Measurements from ENCODE around the gene ZNF384. TPM values are rescaled to one million over a fixed set of nuclear protein-coding genes. Genes with fewer than 3 reads are reported as not detected.

The ZNF384 gene
- total RNA-seq, 2 donors from 2014 or later, result 81.1 to 90.0 TPM

DNA sequence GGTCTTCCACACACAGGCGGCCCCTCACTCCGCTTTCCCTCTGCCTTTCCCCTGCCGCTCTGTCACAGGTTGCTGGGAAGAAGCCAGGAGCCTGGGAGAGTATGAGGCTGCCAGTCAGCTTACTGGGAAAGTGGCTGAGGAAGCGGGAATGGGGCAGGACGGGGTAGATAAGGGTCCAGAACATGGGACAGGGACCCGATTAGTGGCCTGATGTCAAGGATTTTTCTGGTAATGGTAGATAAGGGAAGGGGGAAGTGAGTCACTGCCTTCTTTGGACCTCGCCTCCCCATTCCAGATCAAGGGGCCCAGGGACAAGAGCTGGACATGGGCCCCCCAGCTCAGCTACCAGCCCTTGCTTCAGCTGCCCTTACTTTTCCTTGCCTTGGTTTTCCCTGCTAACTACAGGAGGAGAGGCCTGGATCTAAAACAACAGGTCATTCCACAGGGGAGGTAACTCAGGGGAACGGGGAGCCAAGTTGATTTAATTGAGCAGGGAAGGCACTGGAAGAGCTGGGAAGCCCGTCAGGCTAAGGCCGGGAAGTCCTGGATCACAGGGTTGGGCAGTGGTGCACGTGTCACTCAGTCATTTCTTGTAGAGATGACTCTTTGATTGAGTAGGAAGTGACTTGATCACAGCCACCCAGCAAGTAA lies 49.9 kb downstream of the ZNF384 start:
- Mint-ChIP-seq H3K4me3 (no peak overlapping the region), H3K36me3 (peaks cover 1% of the 10 kb centered on the region), H3K27ac (no peak overlapping the region), H3K9me3 (no peaks in the 10 kb centered on the region), H3K4me1 (ENCODE audit: low read depth in 2 of 2) (peaks cover 15 to 20% of the 10 kb centered on the region in 2 donors), H3K27me3 (no peaks in the 10 kb centered on the region)
- ATAC-seq (no peak), DNase-seq (ENCODE audit: low spot score) (no peak)

DNA sequence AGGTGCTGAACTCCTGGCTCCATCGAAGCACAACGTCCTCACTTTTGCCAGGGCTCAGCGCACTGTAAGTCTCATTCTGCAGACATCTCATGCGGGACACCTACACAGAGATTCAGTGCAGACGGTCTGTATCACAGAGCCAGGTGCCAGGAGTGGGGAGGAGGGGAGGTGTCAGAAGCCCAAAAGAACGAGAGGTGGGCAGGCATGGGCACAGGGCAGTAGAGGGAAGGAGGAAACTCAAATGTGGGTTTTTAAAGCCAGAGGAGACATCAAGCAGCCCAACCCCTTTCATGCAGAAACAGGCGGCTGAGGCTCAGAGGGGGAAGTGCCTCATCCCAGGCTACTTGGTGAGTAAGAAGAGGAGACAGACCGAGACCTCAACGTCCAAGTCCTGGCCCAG lies 50.9 kb downstream of the ZNF384 start:
- Mint-ChIP-seq H3K36me3 (no peaks in the 10 kb centered on the region), H3K4me1 (ENCODE audit: low read depth in 2 of 2) (peaks cover 18 to 20% of the 10 kb centered on the region in 2 donors), H3K27me3 (no peaks in the 10 kb centered on the region), H3K9me3 (no peaks in the 10 kb centered on the region), H3K4me3 (no peak overlapping the region), H3K27ac (no peak overlapping the region)
- DNase-seq (ENCODE audit: low spot score) (no peak), ATAC-seq (no peak)

DNA sequence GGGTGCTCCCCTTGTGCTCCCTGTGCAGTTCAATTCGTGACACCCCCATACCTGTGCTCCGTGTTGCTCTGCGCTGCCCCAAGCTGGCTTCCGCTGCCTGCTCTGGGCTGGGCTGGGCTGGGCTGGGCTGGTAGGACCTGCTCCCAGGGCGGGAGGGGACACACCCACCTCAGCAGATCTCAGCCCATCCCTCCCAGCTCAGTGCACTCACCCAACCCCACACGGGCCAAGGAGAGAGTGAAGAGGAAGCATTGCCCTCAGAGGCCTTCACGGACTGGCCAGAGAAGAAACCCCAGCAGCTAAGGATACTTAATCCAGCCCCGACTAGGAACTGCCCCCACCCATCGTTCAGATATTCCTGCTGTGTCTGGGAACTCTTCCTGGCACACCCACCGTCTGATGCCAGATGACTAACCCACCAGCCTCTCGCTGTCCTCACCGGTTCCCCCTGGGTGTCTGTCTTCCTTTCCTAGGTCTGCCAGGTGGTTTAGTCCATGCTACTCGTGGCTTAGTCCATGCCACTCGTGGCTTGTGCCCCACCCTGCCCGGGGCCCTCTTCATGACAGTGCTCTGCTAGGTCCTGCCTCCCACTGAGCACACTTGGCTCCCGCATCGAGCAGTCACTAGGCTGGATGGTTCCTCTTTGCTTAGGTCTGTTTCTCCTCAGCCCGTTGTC lies 53.2 kb downstream of the ZNF384 start, which contains the start of gene LPAR5:
LPAR5 (minus strand) TSS at position 104 of the 676 bp plus-strand sequence. CDS start 14,711 bp downstream, outside the sequence.
- Mint-ChIP-seq H3K27ac (peak within 1 kb of the TSS; percentile 71 to 87), H3K4me1 (ENCODE audit: low read depth in 2 of 2) (peaks cover 39 to 41% of the 10 kb centered on the region in 2 donors), H3K27me3 (no peaks in the 10 kb centered on the region), H3K36me3 (no peaks in the 10 kb centered on the region), H3K9me3 (no peaks in the 10 kb centered on the region), H3K4me3 (peak within 1 kb of the TSS; percentile 65)
- ATAC-seq, result peak; percentile 58 to 72
- no peak for DNase-seq (ENCODE audit: low spot score)

DNA sequence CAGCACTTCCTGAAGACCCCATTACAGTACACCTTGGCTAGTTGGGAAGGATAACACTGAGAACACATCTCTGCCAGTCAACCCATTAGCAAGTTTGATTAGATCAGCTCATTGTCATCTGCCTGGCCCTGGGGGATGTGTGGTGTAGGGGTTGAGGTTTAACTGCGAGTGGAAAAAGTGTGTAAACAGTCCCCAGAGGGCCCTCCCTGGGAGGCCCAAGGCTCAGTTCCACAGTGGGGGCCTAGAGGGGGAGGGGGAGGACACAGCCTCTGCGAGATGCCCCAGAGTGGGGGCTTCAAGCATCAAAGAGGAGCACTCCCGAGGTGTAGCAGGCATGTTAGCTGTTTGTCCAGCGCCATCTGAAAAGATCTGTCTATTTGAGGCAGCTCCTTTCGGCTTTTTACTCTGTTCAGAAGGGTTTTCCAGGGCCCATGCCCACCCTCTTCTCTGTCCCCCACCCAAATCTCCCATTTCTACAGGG lies 53.8 kb downstream of the ZNF384 start:
- DNase-seq (ENCODE audit: low spot score) (peak; percentile 76), ATAC-seq (peak; percentile 64 to 72)
- Mint-ChIP-seq H3K4me1 (ENCODE audit: low read depth in 2 of 2) (peaks cover 44 to 45% of the 10 kb centered on the region in 2 donors), H3K27me3 (no peaks in the 10 kb centered on the region), H3K4me3 (peak overlapping the region; percentile 65), H3K27ac (peak overlapping the region; percentile 71 to 87), H3K9me3 (no peaks in the 10 kb centered on the region), H3K36me3 (no peaks in the 10 kb centered on the region)

GRCh38 chr12:6632026-6632983 lies 56.9 kb downstream of the ZNF384 start:
- DNase-seq (ENCODE audit: low spot score) (no peak), ATAC-seq (peak; percentile 78 to 85)
- Mint-ChIP-seq H3K27me3 (no peaks in the 10 kb centered on the region), H3K9me3 (no peaks in the 10 kb centered on the region), H3K4me1 (ENCODE audit: low read depth in 2 of 2) (peaks cover 55 to 56% of the 10 kb centered on the region in 2 donors), H3K27ac (peak overlapping the region; percentile 100), H3K4me3 (peak overlapping the region; percentile 93), H3K36me3 (no peaks in the 10 kb centered on the region)

- Mint-ChIP-seq H3K4me1 (ENCODE audit: low read depth in 2 of 2) (peaks cover 56 to 60% of the 10 kb centered on the region in 2 donors), H3K4me3 (peak overlapping the region; percentile 93), H3K27ac (peak overlapping the region; percentile 100), H3K9me3 (no peaks in the 10 kb centered on the region), H3K27me3 (no peaks in the 10 kb centered on the region), H3K36me3 (no peaks in the 10 kb centered on the region)
- ATAC-seq (peak; percentile 49 to 63), DNase-seq (ENCODE audit: low spot score) (no peak)
Measured at GRCh38 chr12:6631549-6631961, 57.6 kb downstream of the ZNF384 start.

GRCh38 chr12:6630736-6631135 lies 58.4 kb downstream of the ZNF384 start:
- Mint-ChIP-seq H3K4me3 (peak overlapping the region; percentile 93), H3K27me3 (no peaks in the 10 kb centered on the region), H3K9me3 (no peaks in the 10 kb centered on the region), H3K27ac (peak overlapping the region; percentile 100), H3K4me1 (ENCODE audit: low read depth in 2 of 2) (peaks cover 49 to 55% of the 10 kb centered on the region in 2 donors), H3K36me3 (no peaks in the 10 kb centered on the region)
- DNase-seq (ENCODE audit: low spot score) (no peak), ATAC-seq (no peak)

DNA sequence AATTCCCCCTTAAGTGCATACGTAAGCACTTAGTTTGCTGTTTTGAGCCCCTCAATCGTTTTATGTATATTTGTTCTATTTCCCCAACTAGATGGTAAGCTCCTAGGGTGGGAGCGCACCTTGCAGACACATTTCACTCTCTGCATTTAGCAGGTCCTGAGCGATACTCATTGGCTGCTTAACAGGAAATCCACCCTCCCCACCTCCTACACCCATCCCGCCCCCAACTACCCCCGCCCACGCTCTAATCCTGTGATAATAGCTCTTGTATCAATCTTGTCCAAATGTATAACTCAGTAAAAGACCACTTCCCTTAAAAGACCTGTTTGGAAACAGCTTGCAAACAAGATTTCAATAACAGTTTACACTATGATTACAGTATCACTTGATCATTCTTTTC lies 61.6 kb downstream of the ZNF384 start:
- Mint-ChIP-seq H3K4me1 (ENCODE audit: low read depth in 2 of 2) (peaks cover 33 to 40% of the 10 kb centered on the region in 2 donors), H3K27ac (peak overlapping the region; percentile 29 to 79), H3K4me3 (peak overlapping the region; percentile 84), H3K36me3 (no peaks in the 10 kb centered on the region), H3K27me3 (no peaks in the 10 kb centered on the region), H3K9me3 (no peaks in the 10 kb centered on the region)
- ATAC-seq, result peak; percentile 76 to 77
- no peak for DNase-seq (ENCODE audit: low spot score)

GRCh38 chr12:6626654-6627283 lies 62.4 kb downstream of the ZNF384 start:
- Mint-ChIP-seq H3K4me3 (peak overlapping the region; percentile 84), H3K9me3 (no peaks in the 10 kb centered on the region), H3K4me1 (ENCODE audit: low read depth in 2 of 2) (peaks cover 25 to 32% of the 10 kb centered on the region in 2 donors), H3K36me3 (no peaks in the 10 kb centered on the region), H3K27ac (peak overlapping the region; percentile 29 to 79), H3K27me3 (no peaks in the 10 kb centered on the region)
- ATAC-seq, result no peak
- DNase-seq (ENCODE audit: low spot score), result no peak

DNA sequence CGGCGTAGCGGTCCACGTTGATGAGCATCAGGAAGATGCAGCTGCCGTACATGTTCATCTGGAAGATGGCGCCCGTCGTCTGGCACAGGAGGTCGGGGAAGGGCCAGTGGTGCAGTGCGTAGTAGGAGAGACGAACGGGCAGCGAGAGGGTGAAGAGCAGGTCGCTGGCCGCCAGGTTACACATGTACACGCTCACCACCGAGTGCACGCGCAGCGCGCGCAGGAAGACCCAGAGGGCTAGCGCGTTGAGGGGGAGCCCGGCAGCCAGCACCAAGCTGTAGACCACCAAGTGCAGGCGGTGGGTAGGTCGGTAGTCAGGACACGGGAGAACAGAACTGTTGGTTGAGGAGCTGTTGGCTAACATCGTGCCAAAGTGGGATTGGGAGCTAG lies 68.3 kb downstream of the ZNF384 start:
- H3K4me3 Mint-ChIP-seq, result peak overlapping the region; percentile 12
- DNase-seq (ENCODE audit: low spot score) (no peak), ATAC-seq (peak in 1 of 2 donors; percentile 13)
- no peaks in the 10 kb centered on the region for H3K36me3 Mint-ChIP-seq
- H3K9me3 Mint-ChIP-seq, result no peaks in the 10 kb centered on the region
- H3K27ac Mint-ChIP-seq, result no peak overlapping the region
- peaks cover 5 to 13% of the 10 kb centered on the region in 2 donors for H3K4me1 Mint-ChIP-seq (ENCODE audit: low read depth in 2 of 2)
- no peaks in the 10 kb centered on the region for H3K27me3 Mint-ChIP-seq

GRCh38 chr12:6620137-6620884 lies 68.9 kb downstream of the ZNF384 start:
- Mint-ChIP-seq H3K27me3 (no peaks in the 10 kb centered on the region), H3K4me3 (peak overlapping the region; percentile 12), H3K4me1 (ENCODE audit: low read depth in 2 of 2) (peaks cover 5 to 13% of the 10 kb centered on the region in 2 donors), H3K27ac (no peak overlapping the region), H3K36me3 (no peaks in the 10 kb centered on the region), H3K9me3 (no peaks in the 10 kb centered on the region)
- DNase-seq (ENCODE audit: low spot score), result no peak
- ATAC-seq, result peak; percentile 82 to 88

DNA sequence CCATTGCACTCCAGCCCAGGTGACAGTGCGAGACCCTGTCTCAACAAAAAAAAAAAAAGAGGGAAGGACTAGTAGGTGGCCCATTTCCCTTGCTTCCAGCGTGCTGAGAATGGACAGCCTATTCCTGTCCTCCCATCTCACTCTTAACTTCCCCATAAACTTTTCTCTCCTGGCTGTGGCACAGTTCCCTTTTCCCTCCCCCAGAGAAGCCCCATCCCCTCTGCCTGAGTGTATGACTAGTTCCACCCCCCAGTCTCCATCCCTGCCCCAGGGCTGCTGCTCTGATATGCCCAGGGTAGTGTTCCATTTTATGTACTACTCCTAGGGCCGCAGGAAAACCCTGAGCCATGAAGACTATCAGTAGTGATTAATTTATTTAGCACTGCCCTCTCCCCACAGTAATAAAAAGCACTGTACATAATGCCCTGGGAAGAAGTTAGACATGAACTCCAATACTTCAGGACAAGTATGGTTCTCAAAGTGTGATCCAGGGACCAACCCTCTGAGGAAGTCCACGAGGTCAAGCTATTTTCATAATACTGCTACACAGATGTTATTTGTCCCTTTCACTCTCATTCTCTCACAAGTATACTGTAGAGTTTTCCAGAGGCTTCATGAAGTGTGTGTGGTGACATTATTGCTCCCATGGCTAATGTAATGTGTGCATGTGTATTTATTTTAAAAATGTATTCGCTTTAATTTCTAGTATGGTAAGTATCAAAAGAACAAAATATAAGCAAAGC lies 70.5 kb downstream of the ZNF384 start:
- H3K4me1 Mint-ChIP-seq (ENCODE audit: low read depth in 2 of 2), result peaks cover 15 to 22% of the 10 kb centered on the region in 2 donors
- no peaks in the 10 kb centered on the region for H3K36me3 Mint-ChIP-seq
- H3K27ac Mint-ChIP-seq, result peak overlapping the region in 1 of 2 donors; percentile 7
- no peaks in the 10 kb centered on the region for H3K27me3 Mint-ChIP-seq
- H3K9me3 Mint-ChIP-seq, result no peaks in the 10 kb centered on the region
- no peak for DNase-seq (ENCODE audit: low spot score)
- ATAC-seq, result no peak
- no peak overlapping the region for H3K4me3 Mint-ChIP-seq

Measured in natural killer cell treated with Interleukin-12 subunit alpha and Interleukin-12 subunit beta and Interleukin-15 and Interleukin-18, amount 100 ng/mL, for 72 hours (primary cell).